SW480 (cell line): ENCODE measurements around the gene PGBD2.
"Not testable (repeated sequence)": the region's sequence is repeated elsewhere in the genome, so short reads cannot be mapped to it uniquely, and the experiment has no call there.

ENCODE experiments used
- DNase-seq: peaks from one replicate; pipeline ENCODE4 v3.0.0-alpha.2; 2016; ENCODE audit warnings: low spot score

Gene PGBD2, protein sequence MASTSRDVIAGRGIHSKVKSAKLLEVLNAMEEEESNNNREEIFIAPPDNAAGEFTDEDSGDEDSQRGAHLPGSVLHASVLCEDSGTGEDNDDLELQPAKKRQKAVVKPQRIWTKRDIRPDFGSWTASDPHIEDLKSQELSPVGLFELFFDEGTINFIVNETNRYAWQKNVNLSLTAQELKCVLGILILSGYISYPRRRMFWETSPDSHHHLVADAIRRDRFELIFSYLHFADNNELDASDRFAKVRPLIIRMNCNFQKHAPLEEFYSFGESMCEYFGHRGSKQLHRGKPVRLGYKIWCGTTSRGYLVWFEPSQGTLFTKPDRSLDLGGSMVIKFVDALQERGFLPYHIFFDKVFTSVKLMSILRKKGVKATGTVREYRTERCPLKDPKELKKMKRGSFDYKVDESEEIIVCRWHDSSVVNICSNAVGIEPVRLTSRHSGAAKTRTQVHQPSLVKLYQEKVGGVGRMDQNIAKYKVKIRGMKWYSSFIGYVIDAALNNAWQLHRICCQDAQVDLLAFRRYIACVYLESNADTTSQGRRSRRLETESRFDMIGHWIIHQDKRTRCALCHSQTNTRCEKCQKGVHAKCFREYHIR

DNA sequence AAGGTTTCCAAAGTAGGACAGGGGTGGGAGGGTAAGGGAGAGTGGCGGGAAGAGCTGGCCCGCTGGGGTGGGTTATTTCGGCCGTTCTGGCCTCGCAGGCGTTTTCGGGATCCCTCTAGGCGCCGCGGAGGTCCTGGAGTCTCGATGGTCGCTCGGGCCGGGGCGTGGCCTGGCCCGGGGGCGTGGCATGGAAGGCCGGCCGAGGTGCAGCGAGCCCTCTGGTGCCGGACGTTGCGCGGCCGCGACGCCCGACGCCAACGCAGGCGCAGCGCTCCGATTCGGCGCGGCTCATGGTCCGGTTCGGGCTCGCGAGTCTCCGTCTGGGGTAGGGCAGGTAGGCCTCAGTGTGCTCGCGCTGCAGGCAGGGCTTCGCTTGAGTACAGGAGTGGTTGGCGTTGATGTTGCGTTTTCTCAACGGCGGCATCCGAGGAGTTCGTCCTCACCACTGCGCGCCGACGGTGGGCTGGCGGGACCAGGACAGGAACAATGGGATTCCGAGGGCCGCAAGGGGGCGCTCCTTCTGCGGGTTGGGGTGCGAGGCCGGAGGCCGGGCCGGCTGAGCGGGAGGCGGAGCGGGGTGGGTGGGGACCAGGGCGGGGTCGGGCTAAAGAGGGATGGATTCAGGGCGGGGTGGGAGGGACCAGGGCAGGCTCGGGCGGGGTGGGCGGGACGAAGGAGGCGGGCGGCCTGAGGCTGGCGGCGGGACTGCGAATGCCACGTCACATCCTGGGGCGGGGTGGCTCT is at the start of gene PGBD2:
TSS of gene PGBD2 (plus strand) at position 227 of the 744 bp plus-strand sequence. CDS start 7,628 bp downstream, outside the sequence.
- DNase-seq: peak; percentile 89

- DNase-seq: no peak
Measured at GRCh38 chr1:248857201-248857600, 48.8 kb upstream of the PGBD2 start.

GRCh38 chr1:248857749-248858095 is 48.3 kb upstream of the PGBD2 start:
- DNase-seq: no peak

GRCh38 chr1:248858096-248858890 is 47.7 kb upstream of the PGBD2 start:
- DNase-seq: peak; percentile 72

- DNase-seq: peak; percentile 98
Measured at GRCh38 chr1:248858891-248859889, 46.8 kb upstream of the PGBD2 start, which contains the start of gene ZNF692. Gene ZNF692 (minus strand): TSS chr1:248859085. CDS start chr1:248858309, 776 bp downstream.

GRCh38 chr1:248860007-248860406 is 46.0 kb upstream of the PGBD2 start:
- DNase-seq: no peak

DNA sequence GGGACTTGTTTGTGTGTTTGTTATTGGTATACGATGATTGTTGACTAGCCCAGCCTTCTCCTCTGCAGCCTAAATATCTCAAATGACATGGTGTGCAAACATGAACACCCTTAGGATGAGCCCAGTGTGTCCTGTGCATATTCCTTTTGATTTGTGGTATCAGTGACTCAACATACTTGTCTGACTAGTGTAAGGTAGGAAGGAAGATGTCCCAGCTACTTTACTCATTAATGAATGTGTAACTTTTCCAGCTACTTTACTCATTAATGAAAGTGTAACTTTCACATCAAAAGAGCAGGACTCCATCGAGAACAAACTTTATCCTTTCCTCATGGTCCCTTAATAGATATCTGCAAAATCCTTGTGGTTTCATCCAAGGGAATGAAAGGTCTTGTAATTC is 44.4 kb upstream of the PGBD2 start:
- DNase-seq: no peak

GRCh38 chr1:248862695-248862997 is 43.4 kb upstream of the PGBD2 start:
- no peak for DNase-seq

- DNase-seq: peak; percentile 79
Measured at GRCh38 chr1:248862998-248863881, 42.8 kb upstream of the PGBD2 start.

GRCh38 chr1:248871837-248872401 is 34.1 kb upstream of the PGBD2 start:
- DNase-seq: no peak

- DNase-seq: peak; percentile 89
Measured at GRCh38 chr1:248872752-248873408, 33.2 kb upstream of the PGBD2 start.

- peak; percentile 97 for DNase-seq
Measured at GRCh38 chr1:248873409-248873992, 32.5 kb upstream of the PGBD2 start.

DNA sequence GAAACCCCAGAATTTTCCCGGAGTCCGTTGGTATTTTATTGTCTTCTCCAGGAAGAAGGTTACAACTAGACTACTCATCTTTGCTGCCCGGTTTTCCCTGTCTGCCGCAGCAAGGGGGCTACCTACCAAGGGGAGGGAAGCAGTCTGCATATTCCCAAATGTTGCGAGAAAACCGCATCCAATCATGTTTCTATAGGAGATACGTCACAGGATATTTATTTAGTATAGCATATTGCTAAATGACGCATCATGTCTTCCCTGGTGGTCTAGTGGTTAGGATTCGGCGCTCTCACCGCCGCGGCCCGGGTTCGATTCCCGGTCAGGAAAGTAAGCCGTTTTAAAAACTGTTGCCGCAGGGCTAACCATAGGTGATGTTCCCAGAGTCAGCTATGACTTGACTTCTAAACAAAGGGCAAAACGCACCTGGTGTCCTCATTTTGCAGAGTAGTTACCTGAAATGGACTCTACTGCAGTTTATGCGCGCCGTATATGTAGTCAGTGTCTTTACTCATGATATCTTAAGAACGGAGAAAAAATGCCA is 32.0 kb upstream of the PGBD2 start:
- peak; percentile 88 for DNase-seq

DNA sequence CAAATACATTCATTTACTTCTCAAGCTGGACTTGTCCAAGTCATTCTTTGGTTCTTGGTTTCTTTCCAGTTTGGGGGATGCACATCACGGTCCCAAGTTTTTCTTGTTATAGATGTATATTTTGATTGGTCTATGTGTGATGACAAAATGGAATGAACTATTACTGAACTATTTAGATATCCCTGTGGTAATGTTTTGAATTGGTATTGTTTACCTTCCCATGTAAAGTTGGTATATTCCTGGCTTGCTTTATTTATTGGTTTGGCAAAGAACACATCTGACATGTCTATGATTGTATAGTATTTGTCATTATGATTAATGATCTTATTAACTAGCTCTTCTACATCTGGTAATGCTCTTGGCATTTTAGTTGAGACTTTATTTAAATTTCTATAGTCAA is 24.8 kb upstream of the PGBD2 start:
- DNase-seq: no peak

DNA sequence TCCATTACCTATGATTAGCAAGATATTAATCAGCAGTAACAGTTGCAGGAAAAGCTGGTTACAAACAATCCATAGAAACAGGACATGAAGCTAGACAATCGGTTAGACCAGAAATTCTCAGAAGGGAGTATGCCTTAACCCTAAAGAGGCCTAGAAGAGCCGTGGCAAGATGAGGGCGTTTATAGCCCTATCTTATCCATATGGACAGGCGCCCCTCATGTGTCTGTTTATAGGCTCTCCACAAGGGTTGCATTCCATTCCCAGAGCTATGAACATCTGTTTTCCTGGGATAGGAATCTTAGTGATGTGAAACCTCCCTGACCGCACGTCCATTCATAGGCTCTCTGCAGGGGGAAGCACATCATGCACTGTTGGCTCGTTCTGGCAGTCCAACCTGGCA is 23.6 kb upstream of the PGBD2 start:
- DNase-seq: not testable (repeated sequence)

DNA sequence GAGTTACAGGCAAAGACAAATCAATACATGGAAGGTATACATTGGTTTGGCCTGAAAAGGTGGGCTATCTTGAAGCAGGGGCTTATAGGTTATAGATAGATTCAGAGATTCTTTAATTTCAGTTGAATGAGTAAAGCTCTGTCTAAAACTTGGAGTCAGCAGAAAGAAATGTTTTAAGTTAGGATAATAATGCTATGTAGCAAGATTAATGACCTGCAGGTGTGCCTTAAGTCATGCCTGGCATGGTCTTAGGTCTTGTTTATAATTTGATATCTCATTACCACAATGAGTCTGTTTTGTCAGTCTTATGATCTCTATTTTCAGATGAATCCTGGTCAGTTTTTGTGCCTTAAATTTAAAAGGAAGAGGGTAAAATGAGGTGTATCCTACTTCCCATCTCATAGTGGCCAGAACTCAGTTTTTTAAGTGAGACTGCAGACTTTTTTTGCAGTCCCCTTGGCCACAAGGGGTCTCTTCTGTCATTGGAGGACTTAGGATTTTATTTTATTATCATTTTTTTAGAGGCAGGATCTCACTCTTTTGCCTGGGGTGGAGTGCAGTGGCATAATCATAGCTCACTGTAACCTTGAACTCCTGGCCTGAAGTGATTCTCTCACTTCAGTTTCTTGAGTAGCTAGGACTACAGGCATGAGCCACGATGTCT is 21.3 kb upstream of the PGBD2 start:
- no peak for DNase-seq

DNA sequence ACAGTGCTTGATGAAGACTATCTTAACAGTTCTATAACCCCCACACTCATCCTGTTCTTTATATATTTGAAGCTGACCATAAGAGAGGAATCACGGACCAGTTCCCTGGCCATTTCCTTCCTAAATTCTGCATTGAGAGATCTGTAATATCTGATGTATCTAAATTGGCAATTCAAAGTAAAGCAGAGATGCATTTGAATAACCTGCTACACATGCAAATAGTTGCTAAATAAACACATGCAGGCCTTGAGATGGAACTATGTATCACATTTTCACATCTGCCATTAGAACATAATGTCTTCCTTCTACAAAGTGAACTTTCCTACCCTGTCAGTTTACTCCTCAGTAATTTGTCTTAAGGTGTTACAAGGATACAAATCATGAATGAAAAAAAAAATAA is 20.4 kb upstream of the PGBD2 start:
- no peak for DNase-seq
